NAMALWA (cell line): ENCODE data around the gene CD3E.
"Not testable (repeated sequence)": the region's sequence is repeated elsewhere in the genome, so short reads cannot be mapped to it uniquely, and the experiment has no call there.

Source experiments
- DNase-seq: peaks from one replicate; pipeline ENCODE4 v3.0.0-alpha.2; 2015; ENCODE audit warnings: low spot score

The CD3E gene

GRCh38 chr11:118291477-118292135, 12.9 kb upstream of the CD3E start:
- no peak for DNase-seq

- DNase-seq = no peak
Observed at GRCh38 chr11:118294053-118294452, 10.5 kb upstream of the CD3E start.

GRCh38 chr11:118295199-118295598, 9.3 kb upstream of the CD3E start:
- DNase-seq = peak; percentile 17

DNA sequence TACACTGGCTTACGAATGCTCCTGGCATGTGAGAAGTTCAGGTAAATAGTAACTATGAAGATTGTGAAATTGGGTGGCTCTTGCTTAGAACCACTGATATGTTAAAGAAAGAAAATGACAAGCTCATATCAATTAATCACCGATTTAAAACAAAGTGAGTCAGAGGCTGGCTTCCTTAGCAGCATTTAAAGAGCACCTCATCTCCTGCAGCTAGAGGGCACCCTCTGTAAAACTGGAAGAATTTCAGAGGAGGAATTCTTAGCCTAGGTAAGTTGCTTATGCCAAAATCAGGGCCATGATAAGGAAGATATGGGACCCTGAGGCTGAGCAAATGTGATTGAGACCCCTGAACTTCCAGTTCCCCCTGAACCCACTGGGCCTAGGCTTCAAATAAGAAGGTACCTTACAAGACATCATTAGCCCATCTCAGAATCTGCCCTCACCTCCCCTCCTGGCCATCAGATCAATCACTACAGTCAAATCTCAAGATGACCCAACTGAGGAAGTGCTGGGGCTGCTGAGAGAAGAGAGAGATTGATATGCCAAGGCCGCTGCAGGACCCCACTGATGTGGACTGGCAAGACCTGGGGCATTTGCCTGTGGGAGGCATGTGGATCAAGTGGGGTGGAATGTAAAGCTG, 8.6 kb upstream of the CD3E start:
- peak; percentile 34 for DNase-seq

DNA sequence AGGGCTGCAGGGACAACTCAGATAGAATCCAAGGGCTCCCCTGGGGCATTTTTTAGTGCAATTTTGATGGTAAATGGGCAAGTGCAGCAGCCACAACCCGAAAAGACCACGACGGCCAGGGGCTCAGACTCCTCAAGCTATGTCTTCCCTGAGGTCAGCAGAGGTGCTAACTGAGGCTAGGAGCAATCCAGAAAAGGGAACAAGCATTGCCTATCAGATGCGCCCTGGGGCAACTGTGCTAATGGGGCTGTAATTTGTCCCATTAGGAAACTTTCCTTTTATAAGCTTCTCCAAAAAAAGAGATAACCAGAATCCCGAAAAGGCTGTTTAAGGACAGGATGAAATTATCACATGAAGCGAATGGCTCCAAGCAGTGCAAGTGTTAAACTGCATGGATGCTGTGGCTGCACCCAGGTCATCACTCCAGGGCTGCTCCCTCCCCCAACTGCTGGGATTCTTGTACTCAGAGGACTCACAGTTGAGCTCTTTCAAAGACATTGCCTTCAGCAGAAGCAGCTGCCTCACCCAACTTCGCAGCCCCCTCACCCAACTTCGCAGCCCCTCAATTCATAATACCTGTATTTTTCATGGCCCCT, 2.8 kb upstream of the CD3E start:
- DNase-seq = no peak

DNA sequence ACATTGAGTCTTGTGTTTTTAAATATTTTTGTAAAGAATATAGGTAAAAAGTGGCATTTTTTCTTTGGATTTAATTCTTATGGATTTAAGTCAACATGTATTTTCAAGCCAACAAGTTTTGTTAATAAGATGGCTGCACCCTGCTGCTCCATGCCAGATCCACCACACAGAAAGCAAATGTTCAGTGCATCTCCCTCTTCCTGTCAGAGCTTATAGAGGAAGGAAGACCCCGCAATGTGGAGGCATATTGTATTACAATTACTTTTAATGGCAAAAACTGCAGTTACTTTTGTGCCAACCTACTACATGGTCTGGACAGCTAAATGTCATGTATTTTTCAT, 333 bp upstream of the CD3E start:
- no peak for DNase-seq

DNA sequence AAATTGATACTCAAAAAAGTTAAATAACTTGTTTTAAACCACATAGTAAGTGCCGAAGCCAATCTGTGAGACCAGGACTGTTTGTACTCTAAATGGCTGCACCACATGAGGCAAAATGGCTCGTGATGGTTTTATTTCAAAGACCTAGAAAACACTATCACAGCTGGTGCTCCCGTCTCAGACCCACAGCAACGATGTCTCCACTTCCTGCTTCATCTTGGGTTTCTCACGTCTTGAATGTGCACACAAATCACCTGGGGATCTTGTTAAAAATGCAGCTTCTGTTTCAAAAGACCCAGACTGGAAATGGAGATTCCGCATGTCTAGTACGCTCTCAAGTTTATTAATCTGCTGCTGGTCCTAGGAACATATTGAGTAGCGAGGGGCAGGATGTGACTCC, 1.2 kb downstream of the CD3E start:
- no peak for DNase-seq

DNA sequence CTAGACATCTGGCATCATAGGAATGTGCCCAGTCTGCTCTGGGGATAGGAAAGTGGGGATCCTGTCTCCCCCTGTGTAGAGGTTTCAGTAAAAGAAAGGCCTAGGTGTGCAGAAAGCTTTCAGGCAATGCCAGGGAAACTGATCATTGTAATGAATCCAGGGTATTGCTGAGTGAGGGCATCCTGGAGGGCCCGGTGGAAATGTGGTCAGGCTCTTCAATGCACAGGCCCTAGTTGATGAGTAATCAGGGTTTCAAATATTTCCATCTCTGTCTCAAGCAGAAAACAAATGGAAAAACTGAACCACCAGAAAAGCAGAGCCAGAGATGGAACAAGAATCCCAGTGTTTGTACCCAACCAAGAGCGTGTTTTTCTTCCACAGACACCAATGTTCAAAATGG, 2.0 kb downstream of the CD3E start:
- DNase-seq = no peak

DNA sequence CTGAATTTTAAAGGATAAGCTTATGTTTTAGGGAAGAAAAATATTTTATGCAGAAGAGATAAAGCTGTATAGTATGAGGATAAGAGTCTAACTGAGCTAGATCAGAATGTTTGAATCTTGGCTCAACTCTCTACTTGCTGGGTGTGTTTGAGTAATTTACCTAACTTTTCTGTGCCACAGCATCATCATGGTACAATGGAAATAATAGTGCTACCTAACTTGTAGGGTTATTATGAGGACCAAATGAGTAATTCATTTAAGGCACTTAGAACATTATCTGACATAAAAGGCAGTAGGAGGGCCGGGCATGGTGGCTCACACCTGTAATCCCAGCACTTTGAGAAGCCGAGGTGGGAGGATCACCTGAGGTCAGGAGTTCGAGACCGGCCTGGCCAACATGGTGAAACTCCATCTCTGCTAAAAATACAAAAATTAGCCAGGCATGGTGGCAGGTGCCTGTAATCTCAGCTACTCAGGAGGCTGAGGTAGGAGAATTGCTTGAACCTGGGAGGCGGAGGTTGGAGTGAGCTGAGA, 4.5 kb downstream of the CD3E start:
- not testable (repeated sequence) for DNase-seq

GRCh38 chr11:118310271-118310670, 5.7 kb downstream of the CD3E start:
- no peak for DNase-seq

GRCh38 chr11:118310781-118311485, 6.4 kb downstream of the CD3E start:
- DNase-seq = no peak

- DNase-seq = no peak
Observed at GRCh38 chr11:118311518-118311917, 7.0 kb downstream of the CD3E start.

DNA sequence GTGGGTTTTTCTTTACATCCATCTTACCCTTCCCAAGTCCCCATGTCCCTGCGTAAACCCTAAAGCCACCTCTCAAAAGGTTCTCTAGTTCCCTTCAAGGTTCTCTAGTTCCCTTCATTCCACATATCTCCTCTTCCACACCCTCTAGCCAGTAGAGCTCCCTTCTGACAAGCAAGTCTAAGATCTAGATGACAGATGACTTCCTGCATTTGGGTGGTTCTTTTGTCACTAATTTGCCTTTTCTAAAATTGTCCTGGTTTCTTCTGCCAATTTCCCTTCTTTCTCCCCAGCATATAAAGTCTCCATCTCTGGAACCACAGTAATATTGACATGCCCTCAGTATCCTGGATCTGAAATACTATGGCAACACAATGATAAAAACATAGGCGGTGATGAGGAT, 7.8 kb downstream of the CD3E start:
- no peak for DNase-seq

DNA sequence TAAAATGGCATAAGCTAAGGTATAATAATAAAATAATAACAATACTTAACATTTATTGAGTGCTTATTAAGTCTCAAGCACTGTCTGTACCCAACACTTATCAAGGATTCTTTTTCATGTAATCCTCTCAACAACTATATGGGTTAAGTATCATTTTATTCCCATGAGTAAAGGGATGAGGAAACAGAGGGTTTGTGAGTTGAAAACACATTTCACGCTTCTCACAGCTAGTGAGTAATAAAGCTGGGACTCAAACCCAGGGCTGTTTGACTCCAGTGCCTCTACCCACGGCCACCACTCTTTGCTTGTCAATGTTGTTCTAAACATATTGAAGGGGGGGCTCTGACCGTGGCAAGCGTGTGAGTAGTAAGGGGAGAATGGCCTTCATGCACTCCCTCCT, 8.7 kb downstream of the CD3E start:
- DNase-seq = no peak

DNA sequence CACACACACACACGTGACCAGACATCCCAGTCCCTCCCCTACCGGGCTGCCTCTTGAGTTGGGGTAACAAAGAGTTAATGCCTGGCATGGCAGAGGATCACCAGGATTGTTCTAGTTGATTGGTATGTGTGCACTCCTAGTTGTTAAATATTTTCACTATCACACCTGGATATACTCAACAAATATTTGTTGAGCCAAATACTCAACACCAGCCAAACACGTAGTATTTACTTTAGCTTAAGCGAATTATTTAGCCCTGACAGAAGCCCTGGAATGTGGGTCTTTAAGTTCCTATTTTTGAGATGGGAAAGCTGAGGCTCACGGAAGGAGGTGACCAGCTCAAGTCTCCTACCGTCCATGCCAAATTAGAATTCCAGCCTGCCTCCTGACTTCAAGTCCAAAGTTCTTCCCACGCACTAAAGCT, 10.5 kb downstream of the CD3E start:
- no peak for DNase-seq

DNA sequence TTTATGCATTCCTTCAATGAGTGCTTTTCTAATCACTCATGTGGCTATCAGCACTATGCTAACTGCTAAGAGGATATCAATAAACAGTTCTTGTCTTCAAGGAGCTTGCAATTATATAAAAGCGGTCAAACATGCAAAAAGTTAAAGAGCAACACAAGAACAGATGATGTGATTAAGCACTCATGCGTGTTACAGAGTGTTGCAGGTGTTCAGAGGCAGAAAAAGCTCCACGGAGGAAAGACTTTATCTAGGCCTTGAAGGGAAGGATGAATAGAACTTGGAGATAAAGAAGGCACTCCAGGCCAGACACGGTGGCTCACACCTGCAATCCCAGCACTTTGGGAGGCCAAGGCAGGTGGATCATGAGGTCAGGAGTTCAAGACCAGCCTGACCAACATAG, 13.6 kb downstream of the CD3E start:
- peak; percentile 54 for DNase-seq

DNA sequence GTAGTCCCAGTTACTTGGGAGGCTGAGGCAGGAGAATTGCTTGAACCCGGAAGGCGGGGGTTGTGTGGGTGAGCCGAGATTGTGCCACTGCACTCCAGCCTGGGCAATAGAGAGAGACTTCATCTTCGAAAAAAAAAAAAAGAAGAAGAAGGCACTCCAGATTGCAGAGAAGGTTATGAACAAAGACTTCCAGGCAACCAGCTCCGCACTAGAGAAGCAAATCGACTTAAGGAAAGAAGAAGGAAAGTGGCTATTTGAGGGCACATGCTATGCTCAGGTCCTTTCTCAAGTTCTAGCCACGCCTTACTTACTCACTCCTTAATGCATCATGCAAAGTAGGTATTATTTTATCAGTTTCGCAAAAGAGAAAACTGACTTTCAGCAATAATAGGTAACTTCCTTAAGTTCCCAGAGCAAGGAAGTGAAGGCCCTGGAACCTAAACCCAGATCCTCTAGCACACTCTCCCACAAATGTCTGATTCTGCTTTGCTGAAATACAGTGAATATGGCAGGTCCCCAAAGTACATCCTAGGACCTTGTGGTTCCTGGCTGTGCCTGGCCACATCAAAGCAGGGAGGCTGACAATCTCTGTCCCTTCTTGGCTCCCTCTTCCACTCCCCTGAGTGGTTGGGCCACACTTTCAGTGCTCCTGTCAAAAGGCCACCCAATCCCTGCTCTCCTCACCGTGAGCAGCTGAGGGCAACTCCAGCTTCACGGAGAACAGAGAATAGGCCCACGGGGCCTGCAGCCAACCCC, 14.2 kb downstream of the CD3E start:
- DNase-seq = no peak

GRCh38 chr11:118319337-118319707, 14.8 kb downstream of the CD3E start:
- DNase-seq = no peak

- no peak for DNase-seq
Observed at GRCh38 chr11:118320515-118320914, 16.0 kb downstream of the CD3E start.

GRCh38 chr11:118321386-118322082, 17.0 kb downstream of the CD3E start:
- no peak for DNase-seq

DNA sequence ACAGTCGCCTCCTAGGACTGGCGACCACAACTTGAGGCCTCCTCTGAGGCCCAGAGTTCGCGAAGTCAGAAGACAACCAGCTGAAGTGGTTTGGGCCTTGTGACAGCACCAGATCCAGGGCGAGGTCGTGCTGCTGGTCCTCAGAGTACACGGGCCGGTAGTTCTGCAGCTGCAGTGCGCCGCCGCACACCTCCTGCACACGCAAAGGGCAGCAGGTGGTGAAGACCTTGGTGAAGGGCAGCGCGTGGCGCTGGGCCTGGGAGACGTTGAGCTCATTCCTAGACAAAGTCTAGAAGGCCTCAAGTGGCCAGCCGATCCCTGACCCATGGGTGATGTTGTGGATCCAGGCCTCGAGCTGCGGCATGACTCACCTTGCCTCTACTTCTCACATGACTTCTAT, 18.2 kb downstream of the CD3E start:
- DNase-seq = no peak

DNA sequence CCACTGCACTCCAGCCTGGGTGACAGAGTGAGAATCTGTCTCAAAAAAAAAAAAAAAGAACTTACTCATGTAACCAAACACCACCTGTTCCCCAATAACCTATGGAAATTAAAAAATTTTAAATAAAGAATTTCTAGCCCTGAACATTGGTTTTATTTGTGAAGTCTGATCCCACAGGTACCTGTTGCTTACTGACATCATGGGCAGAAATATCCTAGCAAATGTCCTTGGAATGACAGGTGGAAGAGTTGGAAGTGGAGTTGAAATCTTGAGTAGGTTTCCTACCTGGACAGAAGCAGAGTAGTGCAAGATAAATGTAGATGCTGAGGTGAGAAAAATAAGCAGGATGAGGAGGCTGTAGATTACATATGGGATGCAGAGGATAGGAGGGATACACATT, 20.8 kb downstream of the CD3E start:
- no peak for DNase-seq
